NCI-H1694 (cell line): ENCODE measurements around the gene ITPK1.

Experiments used
- DNase-seq: peaks from one replicate; lab custom pipeline; 2025; lab: John Stamatoyannopoulos, UW

Gene ITPK1

GRCh38 chr14:92952481-92953298, 163.0 kb downstream of the ITPK1 start:
- DNase-seq: no peak

- peak; percentile 87 for DNase-seq
Observed at GRCh38 chr14:92951912-92952471, 163.7 kb downstream of the ITPK1 start.

- DNase-seq: no peak
Observed at GRCh38 chr14:92951261-92951660, 164.5 kb downstream of the ITPK1 start.

DNA sequence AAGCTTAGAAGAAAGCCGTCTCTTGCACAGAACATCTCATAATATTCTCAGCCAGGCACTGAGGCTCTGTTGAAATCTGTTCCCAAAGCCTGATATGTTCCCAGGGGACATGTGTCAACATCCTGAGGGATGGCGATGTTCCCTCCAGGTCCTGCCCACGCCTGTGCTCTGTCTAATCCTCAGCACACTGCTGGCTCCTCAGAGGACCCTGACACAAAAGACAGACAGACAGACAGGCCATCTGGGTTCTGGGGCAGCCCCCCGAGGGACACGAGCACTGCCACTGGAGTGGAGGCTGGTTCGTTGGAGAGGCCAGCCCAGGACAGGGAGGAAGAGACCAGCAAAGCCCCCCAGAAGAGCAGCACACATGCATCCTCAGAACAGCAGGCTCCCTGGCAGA, 165.0 kb downstream of the ITPK1 start:
- no peak for DNase-seq

- no peak for DNase-seq
Observed at GRCh38 chr14:92950193-92950540, 165.6 kb downstream of the ITPK1 start.

- DNase-seq: no peak
Observed at GRCh38 chr14:92949496-92950192, 166.1 kb downstream of the ITPK1 start.

GRCh38 chr14:92948647-92949046, 167.1 kb downstream of the ITPK1 start:
- DNase-seq: no peak

DNA sequence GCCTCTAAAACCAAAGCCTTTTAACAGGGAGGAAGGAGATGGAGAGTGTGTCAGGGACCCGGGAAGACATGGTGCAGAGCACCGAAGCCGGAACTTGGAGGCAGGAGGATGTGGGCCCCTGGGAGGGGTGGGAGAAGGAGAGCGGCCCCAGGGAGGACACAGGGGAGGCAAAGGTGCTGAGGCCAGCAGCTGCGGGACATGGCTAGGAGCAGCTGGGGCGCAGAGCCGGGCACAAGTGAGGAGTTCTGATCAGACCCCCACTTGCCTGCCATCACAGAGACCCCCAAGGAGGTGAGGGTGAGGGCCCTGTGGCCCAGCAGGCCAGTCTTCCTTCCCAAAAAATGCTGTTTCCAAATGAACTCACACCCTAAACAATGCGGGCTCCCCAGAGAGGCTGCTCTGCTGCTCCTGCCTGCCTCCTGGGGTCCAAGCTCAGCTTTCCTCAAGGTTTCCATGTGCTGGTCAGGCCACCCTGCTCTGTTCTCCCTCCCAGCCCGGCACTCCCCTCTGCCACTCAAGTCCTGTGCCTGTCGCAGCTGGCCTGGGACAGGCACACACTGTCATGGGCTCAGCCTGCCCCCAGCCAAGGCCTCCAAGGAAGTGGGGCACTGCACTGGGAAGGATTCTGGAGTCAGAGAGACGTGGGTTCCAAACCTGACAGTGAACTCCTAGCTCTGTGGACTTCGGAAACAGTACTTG, 168.7 kb downstream of the ITPK1 start:
- DNase-seq: no peak

DNA sequence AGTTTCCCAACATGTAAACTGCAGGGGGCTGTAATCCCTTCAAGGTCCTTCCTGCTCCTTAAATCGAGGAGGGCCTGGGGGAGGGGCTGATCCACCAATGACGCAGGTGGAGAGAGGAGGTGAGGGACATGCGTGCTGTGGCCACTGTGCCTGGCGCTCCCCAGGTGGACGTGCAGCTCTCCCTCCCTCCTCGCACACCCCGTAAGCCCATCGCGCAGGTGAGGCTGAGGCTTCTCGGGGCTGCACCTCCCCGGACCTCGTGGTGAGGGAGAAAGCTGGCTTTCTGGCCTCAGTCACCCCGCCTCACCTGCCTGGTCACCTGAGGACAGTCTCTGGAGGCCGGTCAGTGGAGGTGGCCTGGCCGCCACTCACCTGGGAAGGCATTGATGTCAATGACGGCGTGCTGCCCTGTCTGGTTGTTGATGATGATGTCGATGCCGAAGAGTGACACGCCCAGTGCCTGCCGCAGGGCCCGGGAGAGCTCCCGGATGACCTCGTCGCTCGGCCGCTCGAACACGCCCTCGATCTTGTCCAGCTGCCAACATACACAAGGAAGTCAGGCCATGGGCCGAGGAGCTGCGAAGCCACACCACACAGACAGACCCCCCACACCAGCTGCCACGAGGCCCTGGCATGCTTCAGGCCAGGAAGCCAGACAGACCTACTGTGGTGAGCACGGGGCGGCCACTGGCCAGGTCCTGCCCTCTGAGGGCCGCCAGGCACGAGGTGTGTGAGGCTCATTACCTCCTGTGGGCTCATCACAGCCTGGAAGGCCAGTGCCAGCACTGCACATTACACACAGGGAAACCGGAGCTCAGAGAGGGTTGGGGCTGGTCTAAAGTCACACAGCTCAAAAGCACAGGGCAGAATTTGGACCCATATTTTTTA, 169.5 kb downstream of the ITPK1 start:
- DNase-seq: no peak

DNA sequence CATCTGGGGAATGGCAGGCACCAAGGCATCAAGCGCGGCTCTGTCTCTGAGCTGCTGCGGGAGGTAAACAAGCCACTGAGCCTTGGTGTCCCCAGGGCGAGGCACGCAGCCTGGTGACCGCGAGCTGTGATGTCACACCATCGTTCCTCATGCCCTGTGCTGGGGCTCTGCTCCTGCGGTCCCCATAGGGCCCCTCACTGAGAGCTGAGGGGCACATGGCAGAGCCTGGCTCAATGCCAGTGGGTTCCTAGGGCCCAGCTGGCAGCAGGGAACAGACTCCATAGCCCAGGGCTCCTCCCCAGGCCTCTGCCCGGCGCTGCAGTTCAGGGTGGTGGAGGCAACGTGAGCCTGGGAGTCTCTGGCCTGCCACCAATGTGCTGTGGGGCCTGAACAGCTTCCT, 170.2 kb downstream of the ITPK1 start:
- DNase-seq: peak; percentile 87

- DNase-seq: peak; percentile 64
Observed at GRCh38 chr14:92944976-92945375, 170.7 kb downstream of the ITPK1 start.

- no peak for DNase-seq
Observed at GRCh38 chr14:92943855-92944570, 171.7 kb downstream of the ITPK1 start.

DNA sequence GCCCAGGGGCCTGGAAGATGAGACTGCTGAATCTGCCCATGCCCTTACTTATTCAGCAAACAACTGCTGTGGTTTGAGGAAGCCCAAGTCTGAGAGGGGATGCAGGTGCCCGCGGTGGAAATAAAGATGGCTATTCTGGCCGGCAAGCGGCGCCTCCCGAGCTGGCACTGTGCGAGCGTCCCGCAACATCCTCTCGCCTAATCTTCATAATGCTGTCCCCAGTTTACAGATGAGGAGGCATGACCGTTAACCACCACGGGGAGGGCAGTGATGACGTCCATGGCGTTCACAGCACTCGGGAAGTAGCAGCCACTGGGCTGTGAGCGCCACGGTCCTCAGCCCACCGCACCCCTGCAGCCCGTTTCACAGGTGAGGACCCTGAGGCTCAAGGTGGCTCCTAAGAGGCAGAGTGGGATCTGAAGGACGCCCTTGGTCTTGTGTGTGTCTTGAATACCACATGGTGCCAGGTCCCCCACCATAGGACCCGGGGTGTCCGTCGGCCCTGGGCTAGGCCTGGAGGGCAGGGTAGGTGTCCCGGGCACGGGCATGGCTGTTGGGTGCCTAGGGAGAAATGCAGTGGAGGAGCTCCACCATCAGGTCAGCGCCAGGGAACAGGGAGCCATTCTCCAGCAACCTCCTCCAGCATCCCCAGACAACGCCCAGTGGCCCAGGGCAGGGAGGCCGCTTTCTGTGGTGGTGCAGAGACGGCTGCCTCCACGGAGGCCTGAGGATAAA, 172.6 kb downstream of the ITPK1 start:
- no peak for DNase-seq

GRCh38 chr14:92942576-92942975, 173.1 kb downstream of the ITPK1 start:
- no peak for DNase-seq

GRCh38 chr14:92942136-92942535, 173.6 kb downstream of the ITPK1 start:
- no peak for DNase-seq

- DNase-seq: no peak
Observed at GRCh38 chr14:92941531-92941930, 174.2 kb downstream of the ITPK1 start.

DNA sequence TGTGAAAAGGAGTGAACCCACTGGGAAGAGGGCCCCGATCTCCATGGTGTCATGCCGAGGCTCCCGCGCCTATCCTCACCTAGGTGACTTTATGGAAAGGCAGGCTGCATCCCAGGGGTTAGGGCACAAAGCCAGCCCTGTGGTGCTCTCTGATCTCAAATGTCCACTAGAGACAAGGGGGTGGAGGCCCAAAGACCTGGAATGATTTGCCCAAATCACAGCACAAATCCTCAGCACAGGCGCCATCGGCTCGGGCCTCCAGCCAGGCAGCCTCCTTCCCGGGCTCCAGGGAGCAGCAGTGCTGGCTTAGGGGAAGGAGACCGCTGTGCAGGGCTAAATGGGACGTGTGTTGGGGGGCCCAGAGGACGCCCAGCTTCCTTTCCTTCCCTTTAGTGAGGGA, 175.2 kb downstream of the ITPK1 start:
- DNase-seq: no peak

- DNase-seq: no peak
Observed at GRCh38 chr14:92939699-92940098, 176.0 kb downstream of the ITPK1 start.

DNA sequence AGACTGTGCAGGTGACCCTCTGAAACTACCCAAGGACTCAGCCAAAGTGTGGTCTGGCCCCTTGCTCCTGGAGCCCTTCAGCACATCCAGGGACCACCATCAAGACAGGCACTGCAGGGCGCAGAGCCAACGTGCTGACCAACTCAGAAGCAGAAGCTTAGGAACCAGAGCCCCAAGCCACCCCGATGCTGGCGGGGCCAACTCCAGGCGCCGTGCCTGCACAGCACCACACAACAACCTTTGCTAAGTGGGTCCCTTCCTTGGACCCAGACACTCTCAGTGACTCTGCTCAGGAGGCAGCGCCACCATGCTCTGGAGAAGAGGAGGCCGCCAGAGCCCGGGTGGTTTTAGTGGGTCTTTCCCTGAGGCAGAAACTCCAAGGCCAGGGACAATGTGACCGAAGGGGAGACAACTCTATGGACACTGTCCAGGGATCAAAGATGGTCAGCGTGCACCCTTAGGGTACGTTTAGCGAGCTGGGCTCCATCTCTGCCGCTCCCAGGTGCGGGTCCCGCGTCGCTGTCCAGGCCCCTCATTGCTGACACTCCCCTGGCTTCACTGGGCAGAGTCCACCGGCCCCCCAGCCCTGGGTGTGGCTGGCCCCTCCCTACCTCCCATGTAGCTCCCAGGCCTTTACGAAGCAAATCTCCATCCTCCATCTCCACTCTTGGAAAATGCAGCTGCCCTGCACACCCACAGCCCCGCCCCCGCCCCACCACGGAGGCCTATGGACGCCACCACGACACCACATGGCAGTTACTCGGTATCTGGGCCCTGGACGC, 176.6 kb downstream of the ITPK1 start:
- no peak for DNase-seq
